GM13976 (cell line): Measurements from ENCODE around the gene GSTM3.
A peak's percentile ranks its signal among the peaks of the same experiment; 100 is the strongest.

ENCODE experiments used
- DNase-seq: peaks from one replicate; pipeline ENCODE4 v3.0.0; 2012; ENCODE audit warnings: low spot score
- in situ Hi-C: fragments of 300-500 bp; cut with MboI; formaldehyde crosslinking; loops from one replicate; pipeline ENCODE4 v1.12.0; 2022; ENCODE audit warnings: low sequenced_read_pairs, mixed read lengths, inconsistent platforms; ENCODE audit not compliant: unreplicated experiment
- TF ChIP-seq, protein P1 (sequence below): IDR thresholded peaks from 2 replicates; pipeline ENCODE4 v1.5.1; 2012; ENCODE audit warnings: borderline replicate concordance, mild to moderate bottlenecking; ENCODE audit not compliant: insufficient read depth; ENCODE audit errors: extremely low read depth, missing control alignments, control extremely low read depth

GSTM3 gene

DNA sequence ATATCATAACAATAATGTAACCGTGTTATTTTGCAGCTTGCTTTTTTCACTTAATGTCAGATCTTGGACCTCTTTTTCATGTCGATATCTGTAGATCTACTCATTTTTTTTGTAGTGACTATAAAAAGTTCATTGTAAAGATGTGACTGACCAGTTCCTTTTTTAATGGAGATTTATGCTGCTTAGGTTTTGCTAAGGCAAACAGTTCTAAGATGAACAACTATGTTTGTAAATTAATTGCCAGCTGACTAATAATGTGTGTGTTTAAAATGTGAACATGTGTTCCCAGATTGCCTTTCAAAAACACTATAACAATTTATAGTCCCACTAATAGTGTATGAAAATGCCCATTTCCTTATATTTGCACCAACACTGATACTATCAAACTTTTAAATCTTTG is 41.0 kb upstream of the GSTM3 start:
- TF ChIP-seq, protein P1, sequence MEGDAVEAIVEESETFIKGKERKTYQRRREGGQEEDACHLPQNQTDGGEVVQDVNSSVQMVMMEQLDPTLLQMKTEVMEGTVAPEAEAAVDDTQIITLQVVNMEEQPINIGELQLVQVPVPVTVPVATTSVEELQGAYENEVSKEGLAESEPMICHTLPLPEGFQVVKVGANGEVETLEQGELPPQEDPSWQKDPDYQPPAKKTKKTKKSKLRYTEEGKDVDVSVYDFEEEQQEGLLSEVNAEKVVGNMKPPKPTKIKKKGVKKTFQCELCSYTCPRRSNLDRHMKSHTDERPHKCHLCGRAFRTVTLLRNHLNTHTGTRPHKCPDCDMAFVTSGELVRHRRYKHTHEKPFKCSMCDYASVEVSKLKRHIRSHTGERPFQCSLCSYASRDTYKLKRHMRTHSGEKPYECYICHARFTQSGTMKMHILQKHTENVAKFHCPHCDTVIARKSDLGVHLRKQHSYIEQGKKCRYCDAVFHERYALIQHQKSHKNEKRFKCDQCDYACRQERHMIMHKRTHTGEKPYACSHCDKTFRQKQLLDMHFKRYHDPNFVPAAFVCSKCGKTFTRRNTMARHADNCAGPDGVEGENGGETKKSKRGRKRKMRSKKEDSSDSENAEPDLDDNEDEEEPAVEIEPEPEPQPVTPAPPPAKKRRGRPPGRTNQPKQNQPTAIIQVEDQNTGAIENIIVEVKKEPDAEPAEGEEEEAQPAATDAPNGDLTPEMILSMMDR, result no peak
- in situ Hi-C loops, result no loop called here
- no peak for DNase-seq

DNA sequence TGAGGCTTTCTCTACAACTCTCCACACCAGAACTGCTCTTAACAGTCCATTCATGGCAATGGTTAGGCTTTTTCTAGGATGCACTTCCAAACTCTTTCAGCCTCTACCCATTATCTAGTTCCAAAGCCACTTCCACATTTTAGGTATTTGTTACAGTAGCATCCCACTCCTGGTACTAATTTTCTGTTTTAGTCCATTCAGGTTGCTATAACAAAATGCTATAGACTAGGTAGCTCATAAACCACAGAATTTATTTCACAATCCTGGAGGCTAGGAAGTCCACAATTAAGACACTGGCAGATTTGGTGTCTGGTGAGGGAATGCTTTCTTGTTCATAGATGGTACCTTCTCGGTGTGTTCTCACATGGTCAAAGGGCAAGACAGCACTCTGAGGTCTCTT is 40.1 kb upstream of the GSTM3 start:
- TF ChIP-seq, protein P1, result no peak
- no peak for DNase-seq
- in situ Hi-C loops, result no loop called here

DNA sequence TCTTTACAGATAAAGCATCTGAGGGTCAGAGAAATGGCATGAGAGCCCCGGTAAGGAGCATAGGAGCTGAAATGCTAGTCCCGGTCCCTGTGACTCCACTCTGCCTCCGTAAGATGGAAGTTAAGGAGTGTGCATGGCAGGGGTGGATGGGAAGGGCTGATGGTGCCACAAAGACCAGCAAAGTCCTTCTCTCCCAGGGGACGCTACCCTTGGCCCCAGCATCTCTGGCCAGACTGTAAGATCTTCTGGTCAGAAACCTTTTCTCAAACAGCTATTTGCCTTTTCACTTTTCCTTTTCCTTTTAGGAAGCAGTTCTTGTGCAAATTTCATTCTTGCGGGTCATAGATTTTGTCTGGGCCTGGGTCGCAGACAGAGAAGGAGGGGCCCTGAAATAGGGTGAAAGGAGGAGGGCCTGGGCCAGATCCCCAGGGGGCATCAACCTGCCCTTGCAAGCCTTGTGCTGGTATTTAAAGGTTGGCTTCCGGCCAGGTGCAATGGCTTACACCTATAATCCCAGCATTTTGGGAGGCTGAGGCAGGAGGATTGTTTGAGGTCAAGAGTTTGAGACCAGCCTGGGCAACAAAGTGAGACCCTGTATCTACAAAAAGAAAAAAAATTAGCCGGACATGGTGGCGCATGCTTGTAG is 37.3 kb upstream of the GSTM3 start:
- in situ Hi-C loops, result loop anchor here (5.0 kb wide), 1 partner anchor 209 kb away; no protein-coding TSS in a partner anchor
- no peak for DNase-seq
- TF ChIP-seq, protein P1, result no peak

DNA sequence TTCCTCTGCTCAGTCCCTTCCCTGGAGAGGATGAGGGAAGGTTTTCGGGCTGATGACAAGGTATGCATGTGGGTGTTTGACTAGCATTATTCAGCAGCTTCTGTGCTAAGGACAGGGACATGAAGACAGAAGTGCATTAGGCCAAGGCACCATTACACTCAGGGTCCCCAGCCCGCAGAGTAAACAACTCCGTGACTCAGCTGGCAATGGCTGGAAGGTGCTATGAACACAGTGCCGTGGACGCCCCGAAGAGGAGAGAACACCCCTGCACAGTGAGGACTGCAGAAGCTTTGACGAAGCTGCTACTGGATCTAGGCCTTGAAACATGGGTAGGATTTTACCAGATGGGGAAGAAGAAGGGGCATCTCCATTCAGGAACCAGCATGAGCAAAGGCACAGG is 36.6 kb upstream of the GSTM3 start:
- DNase-seq, result no peak
- TF ChIP-seq, protein P1, result no peak
- in situ Hi-C loops, result loop anchor here (5.0 kb wide), 1 partner anchor 210 kb away; no protein-coding TSS in a partner anchor

DNA sequence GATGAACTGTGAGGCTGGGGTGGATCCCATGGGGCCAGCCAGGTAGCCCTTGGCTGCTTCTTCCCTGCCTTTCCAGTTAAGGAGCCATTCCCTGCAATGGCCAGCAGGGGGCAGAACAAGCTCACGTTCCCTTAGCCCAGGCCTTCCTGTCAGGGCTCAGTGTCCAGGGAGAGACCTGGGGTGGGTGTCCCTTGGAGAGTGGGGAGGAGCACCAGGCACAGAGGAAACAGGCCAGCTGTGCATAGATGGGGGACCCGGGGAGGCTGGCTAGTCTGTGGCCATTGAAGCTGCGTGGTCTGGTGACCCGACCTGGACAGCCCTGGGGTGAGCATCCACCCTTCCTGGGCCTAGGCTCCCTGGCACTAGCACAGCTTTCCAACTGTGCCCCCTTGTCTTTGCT is 36.1 kb upstream of the GSTM3 start:
- in situ Hi-C loops, result loop anchor here (5.0 kb wide), 1 partner anchor 210 kb away; no protein-coding TSS in a partner anchor
- TF ChIP-seq, protein P1, result peak; percentile 94
- DNase-seq, result peak; percentile 88

DNA sequence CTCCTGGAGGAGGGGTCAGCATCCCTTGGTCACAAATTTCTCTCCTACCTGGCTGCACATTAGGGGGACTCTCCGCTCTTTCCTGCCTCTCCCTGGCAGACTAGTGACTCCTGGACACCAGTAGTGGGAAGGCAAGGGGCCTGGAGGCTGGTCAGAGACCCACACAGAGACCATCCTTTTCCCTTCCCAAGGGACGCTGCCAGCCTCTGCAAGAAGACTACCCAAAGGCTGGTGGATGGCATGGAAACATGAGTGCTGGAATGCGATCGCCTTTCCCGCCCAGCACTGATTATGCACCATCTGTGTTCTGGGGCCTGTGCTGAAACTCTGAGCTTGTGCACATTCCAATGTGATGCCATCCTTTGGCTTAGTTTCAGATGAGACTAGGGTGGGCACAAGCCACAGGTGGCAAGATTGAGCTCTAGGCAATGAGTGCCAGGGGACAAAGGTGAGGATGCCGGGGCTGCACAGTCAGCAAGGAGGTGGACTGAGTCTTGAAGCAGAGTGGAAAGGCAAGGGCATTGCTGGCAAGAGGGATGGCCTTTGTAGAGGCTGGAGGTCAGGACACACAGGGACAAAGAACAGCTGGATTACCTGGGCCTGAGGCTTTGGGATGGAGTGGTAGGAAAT is 35.5 kb upstream of the GSTM3 start:
- in situ Hi-C loops, result loop anchor here (5.0 kb wide), 1 partner anchor 211 kb away; no protein-coding TSS in a partner anchor
- TF ChIP-seq, protein P1, result no peak
- DNase-seq, result no peak
